Heart right ventricle (tissue), 16 donors: ENCODE data around the gene TIMP2. TPM values are rescaled to one million over a fixed set of nuclear protein-coding genes. Genes with fewer than 3 reads are reported as not detected.

Source experiments
- ATAC-seq, 8 donors: fragments of 200-7000 bp; cut with Tn5 transposase; one replicate each; pipeline ENCODE4 v1.9.1; 2020; ENCODE audit warnings: mild to moderate bottlenecking in 8 of 8, moderate library complexity in 8 of 8, moderate number of reproducible peaks in 1 of 8
- DNase-seq, 2 donors: peaks; one replicate each; pipeline ENCODE4 v3.0.0-alpha.2; 2020
- H3K27ac ChIP-seq, 10 donors: fragments of 200-600 bp; sonication (generic) in 2 of 10; one replicate each; pipeline versions ENCODE4 v1.5.0 to v1.8.0; 2020 to 2022; ENCODE audit warnings: mild to moderate bottlenecking in 3 of 10
- H3K27me3 ChIP-seq, 7 donors: fragments of 200-600 bp; one replicate each; pipeline ENCODE4 v1.8.0; 2021 to 2022; ENCODE audit warnings: mild to moderate bottlenecking in 2 of 7
- H3K36me3 ChIP-seq, 9 donors: fragments of 200-600 bp; sonication (generic) in 1 of 9; one replicate each; pipeline versions ENCODE4 v1.5.0 to v1.8.0; 2020 to 2022; ENCODE audit warnings: mild to moderate bottlenecking in 2 of 9
- H3K4me1 ChIP-seq, 9 donors: fragments of 200-600 bp; sonication (generic) in 1 of 9; one replicate each; pipeline versions ENCODE4 v1.5.0 to v1.8.0; 2020 to 2022; ENCODE audit warnings: mild to moderate bottlenecking in 4 of 9
- H3K4me3 ChIP-seq, 10 donors: fragments of 200-600 bp; sonication (generic) in 2 of 10; one replicate each; pipeline versions ENCODE4 v1.5.0 to v1.8.0; 2020 to 2022; ENCODE audit warnings: mild to moderate bottlenecking in 7 of 10, moderate library complexity in 2 of 10
- H3K9me3 ChIP-seq, 11 donors: fragments of 200-600 bp in 10 of 11; sonication (generic) in 2 of 11; one replicate each; pipeline versions ENCODE4 v1.5.0 to v1.8.0; 2013 to 2022; ENCODE audit warnings: mild to moderate bottlenecking in 2 of 11, control low read depth in 1 of 11, moderate library complexity in 1 of 11
- WGBS, 2 donors: extraction: QIAGEN DNeasy Blood & Tissue Kit; methylation state at CpG; one replicate each; pipeline ENCODE4 v1.1.7; 2013; ENCODE audit warnings: inconsistent platforms in 1 of 2; 5-methylcytosine and 5-hydroxymethylcytosine counted together
- intact Hi-C, 10 donors: fragments of 100-400 bp; cut with DNase I; formaldehyde crosslinking; loops; one replicate each; pipeline versions ENCODE4 v1.11.1 to v1.14.2; 2022
- polyA plus RNA-seq, 2 donors: library from polyadenylated mRNA; stranded (reverse); fragments of 200-250 nt; gene quantifications; one replicate each; pipeline ENCODE4 v1.2.3, GENCODE V29; 2013
- total RNA-seq, 10 donors: library from RNA; stranded (reverse); fragmentation: NEBNext Ultra II Directional in 3 of 10; extraction: Animal tissue kit (Norgen Biotek cat#: 25700) in 3 of 10; gene quantifications; one replicate each; pipeline versions ENCODE4 v1.2.1 to v1.2.4, GENCODE V29; 2021 to 2023
- TF ChIP-seq, protein P1 (sequence below), 9 donors: fragments of 200-600 bp; sonication (generic) in 2 of 9; IDR thresholded peaks; one replicate each; pipeline versions ENCODE4 v1.5.0 to v1.8.0; 2021 to 2022; ENCODE audit warnings: antibody characterized with exemption in 9 of 9, mild to moderate bottlenecking in 5 of 9, moderate library complexity in 1 of 9
- donor health status: Arrhythmogenic right ventricular cardiomyopathy.
- donor health status: ischemic (EF 13 %, LVEDD 7.1; RV severe dilation, severe dysfunction).
- donor health status: healthy with polysubstance abuse.
- donor health status: DM: no; HTN: yes; CAD: no.
- donor health status: DM: no; HTN: no; CAD: no.
- donor health status: ischemic (EF 25% LVEDD 6.9; RV normal size, moderate dysfunction).
- donor health status: ischemic (EF 25% LVEDD 5.7; RV mildly dilated, moderate dysfunction).
- donor health status: healthy.
- donor health status: DM: yes; HTN: yes; CAD: no.
- donor health status: Ischemic cardiomyopathy.
- donor health status: ischemic (EF 35%, LVEDD 5.7; RV mildly dilated, moderate dysfunction).
- donor health status: nonischemic (EF 11% LVEDD 7.7; RV severe dilation, severe dysfunction).
- donor health status: DM: yes; HTN: yes; CAD: no.
- donor health status: PGD.
- donor health status: ischemic (EF 29% LVEDD 5.4; RV normal size, mild dysfunction).
- donor health status: nonischemic (EF 23%, LVEDD 6.1; RV moderate dilation, normal function).

TIMP2 gene
- total and polyA plus RNA-seq, 12 donors = 32.4 to 118 (median 96.7) TPM

- Histone ChIP-seq H3K4me3 (no peak overlapping the region), H3K27ac (no peak overlapping the region), H3K36me3 (peaks cover 0 to 6% (median 4%) of the 10 kb centered on the region in 9 donors), H3K9me3 (no peaks in the 10 kb centered on the region), H3K4me1 (peaks cover 4 to 26% (median 20%) of the 10 kb centered on the region in 9 donors), H3K27me3 (no peaks in the 10 kb centered on the region)
- no peak for ATAC-seq
- intact Hi-C loops = no loop called here
- WGBS, 2 donors = 72 to 73% methylated on average over 10 of the region's 10 CpGs
- TF ChIP-seq, protein P1, sequence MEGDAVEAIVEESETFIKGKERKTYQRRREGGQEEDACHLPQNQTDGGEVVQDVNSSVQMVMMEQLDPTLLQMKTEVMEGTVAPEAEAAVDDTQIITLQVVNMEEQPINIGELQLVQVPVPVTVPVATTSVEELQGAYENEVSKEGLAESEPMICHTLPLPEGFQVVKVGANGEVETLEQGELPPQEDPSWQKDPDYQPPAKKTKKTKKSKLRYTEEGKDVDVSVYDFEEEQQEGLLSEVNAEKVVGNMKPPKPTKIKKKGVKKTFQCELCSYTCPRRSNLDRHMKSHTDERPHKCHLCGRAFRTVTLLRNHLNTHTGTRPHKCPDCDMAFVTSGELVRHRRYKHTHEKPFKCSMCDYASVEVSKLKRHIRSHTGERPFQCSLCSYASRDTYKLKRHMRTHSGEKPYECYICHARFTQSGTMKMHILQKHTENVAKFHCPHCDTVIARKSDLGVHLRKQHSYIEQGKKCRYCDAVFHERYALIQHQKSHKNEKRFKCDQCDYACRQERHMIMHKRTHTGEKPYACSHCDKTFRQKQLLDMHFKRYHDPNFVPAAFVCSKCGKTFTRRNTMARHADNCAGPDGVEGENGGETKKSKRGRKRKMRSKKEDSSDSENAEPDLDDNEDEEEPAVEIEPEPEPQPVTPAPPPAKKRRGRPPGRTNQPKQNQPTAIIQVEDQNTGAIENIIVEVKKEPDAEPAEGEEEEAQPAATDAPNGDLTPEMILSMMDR (IDR thresholded peaks at IDR 0.05) = peak in 8 of 9 donors; percentile 16 to 66 (median 38)
- DNase-seq = no peak
Observed at GRCh38 chr17:78842881-78843565, 82.2 kb downstream of the TIMP2 start.

DNA sequence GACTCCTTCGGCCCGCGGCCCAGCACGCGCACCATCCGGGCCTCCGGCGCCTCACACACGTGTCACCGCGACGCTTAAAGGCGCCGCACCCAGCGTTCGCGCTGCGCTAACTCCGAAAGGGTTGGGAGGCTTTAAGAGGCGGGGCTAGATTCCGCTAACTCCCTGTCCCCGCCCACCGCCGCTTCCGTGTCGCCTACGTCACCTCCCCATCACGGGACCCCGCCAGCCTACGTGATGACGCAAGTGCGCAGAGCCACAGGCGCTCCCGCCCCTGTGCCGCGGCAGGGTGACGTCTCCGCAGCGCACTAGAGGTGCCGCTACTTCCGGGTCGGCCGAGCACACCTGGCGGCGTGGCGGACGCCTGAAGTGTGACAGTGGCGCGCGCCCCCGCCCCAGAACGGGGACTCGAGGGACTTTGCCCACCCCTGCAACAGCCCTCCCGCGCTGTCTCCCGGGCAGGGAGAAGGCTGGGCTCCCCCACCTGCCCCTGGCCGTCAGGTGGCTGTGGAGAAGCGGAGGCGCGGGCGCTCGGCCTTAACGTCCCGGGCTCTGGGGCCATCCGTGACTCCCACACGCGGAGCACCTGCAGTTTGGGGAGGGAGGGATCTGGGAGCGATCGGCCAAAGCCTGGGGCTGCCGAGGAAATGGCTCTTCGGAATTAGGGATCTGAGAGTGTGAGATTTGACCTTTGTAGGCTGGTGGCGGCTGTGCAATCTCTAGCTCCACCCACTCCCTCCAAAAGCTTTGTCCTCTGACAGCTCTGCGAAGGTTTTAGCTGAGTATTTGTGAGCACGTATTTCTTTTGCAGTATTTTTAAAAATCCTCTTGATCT, 84.2 kb downstream of the TIMP2 start, which contains the start of gene USP36:
Gene USP36 (minus strand): TSS at position 35 of the 832 bp plus-strand sequence. CDS start 4,451 bp downstream, outside the sequence.
- DNase-seq (peak; percentile 99 to 100), ATAC-seq (peak; percentile 96 to 98 (median 97))
- peak within 1 kb of the TSS; percentile 93 to 100 (median 98) for H3K27ac ChIP-seq
- peaks cover 0 to 26% (median 19%) of the 10 kb centered on the region in 9 donors for H3K36me3 ChIP-seq
- no peaks in the 10 kb centered on the region for H3K9me3 ChIP-seq
- H3K4me3 ChIP-seq = peak within 1 kb of the TSS; percentile 76 to 100 (median 90)
- 0 to 1% methylated on average over 73 to 74 of the region's 74 CpGs for WGBS, 2 donors
- TF ChIP-seq, protein P1 (IDR thresholded peaks at IDR 0.05) = peak in 3 of 9 donors; percentile 12 to 24 (median 14)
- intact Hi-C loops = no loop called here
- H3K4me1 ChIP-seq = peaks cover 4 to 33% (median 22%) of the 10 kb centered on the region in 9 donors
- no peaks in the 10 kb centered on the region for H3K27me3 ChIP-seq

- no peak for ATAC-seq
- peaks cover 4 to 33% (median 22%) of the 10 kb centered on the region in 9 donors for H3K4me1 ChIP-seq
Observed at GRCh38 chr17:78840530-78840779, 84.7 kb downstream of the TIMP2 start.

More at GRCh38 chr17:78840530-78840779, 84.7 kb downstream of the TIMP2 start:
- 0 to 1% methylated on average over 19 to 33 of the region's 35 CpGs for WGBS, 2 donors
- H3K27me3 ChIP-seq = no peaks in the 10 kb centered on the region
- intact Hi-C loops = no loop called here
- H3K27ac ChIP-seq = peak overlapping the region; percentile 93 to 100 (median 98)
- peak overlapping the region; percentile 76 to 100 (median 90) for H3K4me3 ChIP-seq
- no peak for DNase-seq
- H3K36me3 ChIP-seq = peaks cover 0 to 32% (median 24%) of the 10 kb centered on the region in 9 donors
- TF ChIP-seq, protein P1 (IDR thresholded peaks at IDR 0.05) = no peak
- H3K9me3 ChIP-seq = no peaks in the 10 kb centered on the region
